ENCODE measurements around the gene WDR5.

Gene WDR5

GRCh38 chr9:134135343-134136117, at the start of gene WDR5 (continued):
- TF ChIP-seq KLF10 (tag by site-specific recombination; IDR thresholded peaks at IDR 0.05) (peak; percentile 67), BCL11B (tag by site-specific recombination; IDR thresholded peaks at IDR 0.05; ENCODE audit: low read depth) (0 out of 2 replicates have a peak, but pooled peaks have one; percentile 31), OVOL3 (tag by site-specific recombination; IDR thresholded peaks at IDR 0.05) (0 out of 2 replicates have a peak, but pooled peaks have one; percentile 10), ZIC2 (tag by site-specific recombination; IDR thresholded peaks at IDR 0.05) (peak; percentile 82), ZNF629 (tag by site-specific recombination; IDR thresholded peaks at IDR 0.05) (peak; percentile 54; the same call in 1 of the 2 replicates), ZNF184 (tag by site-specific recombination; IDR thresholded peaks at IDR 0.05) (0 out of 2 replicates have a peak, but pooled peaks have one; percentile 55), ZFP69B (tag by site-specific recombination; IDR thresholded peaks at IDR 0.05) (no peak), ZNF555 (tag by site-specific recombination; conservative IDR thresholded peaks at IDR 0.05) (no peak), CTCF (tag by site-specific recombination; IDR thresholded peaks at IDR 0.05) (peak; percentile 87), ZNF514 (tag by site-specific recombination; IDR thresholded peaks at IDR 0.05) (no peak), FEZF1 (tag by site-specific recombination; IDR thresholded peaks at IDR 0.05) (no peak), KLF17 (tag by site-specific recombination; IDR thresholded peaks at IDR 0.05) (peak; percentile 42; the same call in 1 of the 2 replicates), ZNF785 (tag by site-specific recombination; IDR thresholded peaks at IDR 0.05) (no peak), ZNF280D (tag by site-specific recombination; IDR thresholded peaks at IDR 0.05) (no peak), KLF16 (tag by site-specific recombination; IDR thresholded peaks at IDR 0.05) (peak; percentile 88), ZNF423 (tag by site-specific recombination; IDR thresholded peaks at IDR 0.05) (no peak; the same call in 1 of the 2 replicates), ZSCAN4 (tag by site-specific recombination; IDR thresholded peaks at IDR 0.05) (no peak), ZNF837 (tag by site-specific recombination; IDR thresholded peaks at IDR 0.05) (no peak), ZBTB10 (tag by site-specific recombination; IDR thresholded peaks at IDR 0.05) (peak; percentile 70), ZNF701 (tag by site-specific recombination; IDR thresholded peaks at IDR 0.05) (no peak), ZNF610 (tag by site-specific recombination; IDR thresholded peaks at IDR 0.05; ENCODE audit: borderline replicate concordance) (peak; percentile 50; the same call in 1 of the 2 replicates), ZNF585B (tag by site-specific recombination; IDR thresholded peaks at IDR 0.05) (no peak), ZNF510 (tag by site-specific recombination; IDR thresholded peaks at IDR 0.05; ENCODE audit: insufficient replicate concordance) (no peak), ZBTB11 (tag by site-specific recombination; conservative IDR thresholded peaks at IDR 0.05; ENCODE audit: low read depth) (peak; percentile 66), ZNF792 (tag by site-specific recombination; IDR thresholded peaks at IDR 0.05) (no peak), SP2 (tag by site-specific recombination; IDR thresholded peaks at IDR 0.05) (peak; percentile 79), ZBTB21 (tag by site-specific recombination; IDR thresholded peaks at IDR 0.05) (no peak)
